WTC11 (cell line): ENCODE results near the gene RAD9A. TPM values are rescaled to one million over a fixed set of nuclear protein-coding genes. Genes with fewer than 3 reads are reported as not detected.

Experiments
- ATAC-seq: fragments of 200-7000 bp; cut with Tn5 transposase; 2 replicates; pipeline ENCODE4 v1.10.0; 2021; ENCODE audit warnings: mild to moderate bottlenecking, moderate library complexity
- CTCF ChIA-PET: fragments of 300-600 bp; sonication (Branson Sonifier 250); formaldehyde crosslinking; loops from one replicate; lab custom pipeline; 2021; ENCODE audit warnings: antibody characterized with exemption; lab: Charles Lee
- POLR2A ChIA-PET: fragments of 350-600 bp; sonication (Branson Sonifier 250); formaldehyde crosslinking; loops from one replicate; lab custom pipeline; 2021; ENCODE audit warnings: antibody characterized with exemption; lab: Charles Lee
- DNase-seq: peaks from one replicate; pipeline ENCODE4 v3.0.0; 2021; ENCODE audit warnings: low spot score
- H3K27ac Mint-ChIP-seq: 2 replicates; pipeline ENCODE4 v1.8.0; 2021; ENCODE audit warnings: mixed read lengths
- H3K27me3 Mint-ChIP-seq: 2 replicates; pipeline ENCODE4 v1.8.0; 2021; ENCODE audit warnings: low read depth, mild to moderate bottlenecking, moderate library complexity, mixed read lengths
- H3K36me3 Mint-ChIP-seq: 2 replicates; pipeline ENCODE4 v1.8.0; 2021; ENCODE audit warnings: mixed read lengths
- H3K4me1 Mint-ChIP-seq: 2 replicates; pipeline ENCODE4 v1.8.0; 2022; ENCODE audit warnings: mixed read lengths
- H3K4me3 Mint-ChIP-seq: 2 replicates; pipeline ENCODE4 v1.8.0; 2021; ENCODE audit warnings: mild to moderate bottlenecking, moderate library complexity, mixed read lengths
- H3K9me3 Mint-ChIP-seq: 2 replicates; pipeline ENCODE4 v1.8.0; 2021; ENCODE audit warnings: mixed read lengths
- ATF1 ChIP-seq: sonication (generic); formaldehyde crosslinking; IDR thresholded peaks from 2 replicates; pipeline ENCODE4 v1.8.1; 2023; ENCODE audit warnings: mild to moderate bottlenecking, moderate library complexity, missing genetic modification reagents
- EMX1 ChIP-seq: fragments of 250-450 bp; sonication (Bioruptor Pico); IDR thresholded peaks from 2 replicates; pipeline ENCODE4 v1.8.0; 2021; ENCODE audit warnings: mild to moderate bottlenecking
- ETV6 ChIP-seq: sonication (generic); formaldehyde crosslinking; IDR thresholded peaks from 2 replicates; pipeline ENCODE4 v1.8.1; 2022; ENCODE audit warnings: mild to moderate bottlenecking, missing genetic modification reagents
- FOXJ3 ChIP-seq: sonication (generic); formaldehyde crosslinking; IDR thresholded peaks from 2 replicates; pipeline ENCODE4 v1.9.0; 2021; ENCODE audit warnings: missing genetic modification reagents, mild to moderate bottlenecking, borderline replicate concordance
- MXD4 ChIP-seq: fragments of 250-450 bp; sonication (Bioruptor Pico); IDR thresholded peaks from 2 replicates; pipeline ENCODE4 v1.8.0; 2021; ENCODE audit warnings: mild to moderate bottlenecking, moderate library complexity, borderline replicate concordance
- NFE2L1 ChIP-seq: sonication (generic); formaldehyde crosslinking; IDR thresholded peaks from 2 replicates; pipeline ENCODE4 v1.8.1; 2023; ENCODE audit warnings: missing genetic modification reagents
- total RNA-seq: library from RNA; stranded (reverse); gene quantifications from 3 replicates; pipeline ENCODE4 v1.2.3, GENCODE V29; 2021
- TF ChIP-seq, protein P1 (sequence below): fragments of 250-450 bp; sonication (Bioruptor Pico); conservative IDR thresholded peaks from 2 replicates; pipeline ENCODE4 v1.9.0; 2021; ENCODE audit warnings: mild to moderate bottlenecking
- TF ChIP-seq, protein P2 (sequence below): sonication (generic); formaldehyde crosslinking; IDR thresholded peaks from 2 replicates; pipeline ENCODE4 v1.8.0; 2023; ENCODE audit warnings: missing genetic modification reagents, mild to moderate bottlenecking, borderline replicate concordance
- TF ChIP-seq, protein P3 (sequence below): sonication (generic); formaldehyde crosslinking; IDR thresholded peaks from 2 replicates; pipeline ENCODE4 v1.8.1; 2023; ENCODE audit warnings: mild to moderate bottlenecking, missing genetic modification reagents, moderate library complexity
- TF ChIP-seq, protein P4 (sequence below): sonication (generic); formaldehyde crosslinking; IDR thresholded peaks from 2 replicates; pipeline ENCODE4 v1.8.1; 2023; ENCODE audit warnings: mild to moderate bottlenecking, missing genetic modification reagents, borderline replicate concordance

The RAD9A gene
- total RNA-seq, 1 experiment from 2014 or later, result 45.5 TPM

DNA sequence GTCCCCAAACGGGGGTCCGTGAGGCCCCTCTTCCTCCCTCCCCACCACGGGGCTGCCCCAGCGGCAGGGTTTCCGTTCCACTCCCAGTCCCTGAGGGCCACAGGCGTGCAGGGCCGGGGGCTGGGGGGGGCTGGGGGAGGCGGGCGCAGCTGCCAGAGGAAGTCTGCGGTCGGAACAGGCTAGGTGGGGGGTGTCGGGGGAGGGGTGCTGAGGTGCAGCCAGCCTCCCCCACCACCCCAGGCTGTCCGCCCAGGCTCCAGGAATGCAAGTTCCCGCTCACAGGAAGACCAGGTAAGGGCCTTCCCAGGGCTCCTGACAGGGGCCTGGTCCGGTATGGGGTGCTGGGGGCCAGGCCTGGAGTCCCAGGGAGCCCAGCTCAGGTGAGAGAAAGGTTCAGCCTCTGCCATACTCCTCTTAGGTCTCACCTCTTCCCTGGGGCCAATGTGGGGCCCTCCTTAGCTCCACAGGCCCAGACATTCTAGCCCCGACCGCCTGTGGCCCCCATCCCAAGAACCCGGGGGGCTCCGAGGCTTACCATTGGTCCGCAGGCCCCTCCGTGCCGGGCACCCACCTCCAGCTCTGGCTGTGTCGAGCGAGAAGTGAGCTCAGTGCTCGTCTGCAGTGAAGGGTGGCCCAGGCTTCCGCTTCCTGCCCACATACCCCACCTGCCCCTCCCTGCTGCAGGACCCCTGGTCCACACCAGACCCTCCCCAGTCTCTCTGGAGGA is 45.5 kb downstream of the RAD9A start, which contains the start of gene PTPRCAP (continued):
- TF ChIP-seq, protein P1, sequence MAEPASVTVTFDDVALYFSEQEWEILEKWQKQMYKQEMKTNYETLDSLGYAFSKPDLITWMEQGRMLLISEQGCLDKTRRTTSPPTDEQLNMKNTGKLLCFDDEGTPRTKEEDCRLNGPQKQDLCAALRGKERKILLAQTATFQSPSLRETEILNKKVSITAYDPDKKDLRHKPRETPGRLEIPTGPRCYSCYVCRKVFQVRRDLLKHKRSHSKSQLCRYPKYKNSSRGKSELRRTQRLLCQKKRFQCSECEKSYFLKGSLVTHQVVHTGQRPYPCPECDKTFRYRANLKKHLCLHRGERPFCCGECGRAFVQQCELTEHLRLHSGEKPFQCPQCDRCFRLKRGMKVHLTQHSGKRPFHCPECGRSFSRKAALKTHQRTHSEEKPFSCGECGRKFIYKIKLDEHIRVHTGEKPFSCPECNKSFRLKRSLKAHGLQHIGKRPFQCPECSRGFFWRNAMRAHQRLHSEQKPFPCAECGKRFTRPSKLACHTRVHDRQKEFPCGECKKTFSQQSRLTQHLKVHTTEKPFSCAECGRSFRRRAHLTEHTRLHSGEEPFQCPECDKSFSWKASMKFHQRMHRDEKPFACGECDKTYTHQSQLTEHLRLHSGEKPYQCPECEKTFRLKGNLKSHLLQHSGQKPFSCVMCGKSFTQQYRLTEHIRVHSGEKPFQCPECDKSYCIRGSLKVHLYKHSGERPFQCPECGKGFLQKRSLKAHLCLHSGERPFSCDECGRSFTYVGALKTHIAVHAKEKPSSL (CRISPR knock-in tag), result no peak
- TF ChIP-seq NFE2L1 (CRISPR knock-in tag) (no peak), ATF1 (no peak), EMX1 (CRISPR knock-in tag) (no peak), ETV6 (CRISPR knock-in tag) (no peak)
- TF ChIP-seq, protein P2, sequence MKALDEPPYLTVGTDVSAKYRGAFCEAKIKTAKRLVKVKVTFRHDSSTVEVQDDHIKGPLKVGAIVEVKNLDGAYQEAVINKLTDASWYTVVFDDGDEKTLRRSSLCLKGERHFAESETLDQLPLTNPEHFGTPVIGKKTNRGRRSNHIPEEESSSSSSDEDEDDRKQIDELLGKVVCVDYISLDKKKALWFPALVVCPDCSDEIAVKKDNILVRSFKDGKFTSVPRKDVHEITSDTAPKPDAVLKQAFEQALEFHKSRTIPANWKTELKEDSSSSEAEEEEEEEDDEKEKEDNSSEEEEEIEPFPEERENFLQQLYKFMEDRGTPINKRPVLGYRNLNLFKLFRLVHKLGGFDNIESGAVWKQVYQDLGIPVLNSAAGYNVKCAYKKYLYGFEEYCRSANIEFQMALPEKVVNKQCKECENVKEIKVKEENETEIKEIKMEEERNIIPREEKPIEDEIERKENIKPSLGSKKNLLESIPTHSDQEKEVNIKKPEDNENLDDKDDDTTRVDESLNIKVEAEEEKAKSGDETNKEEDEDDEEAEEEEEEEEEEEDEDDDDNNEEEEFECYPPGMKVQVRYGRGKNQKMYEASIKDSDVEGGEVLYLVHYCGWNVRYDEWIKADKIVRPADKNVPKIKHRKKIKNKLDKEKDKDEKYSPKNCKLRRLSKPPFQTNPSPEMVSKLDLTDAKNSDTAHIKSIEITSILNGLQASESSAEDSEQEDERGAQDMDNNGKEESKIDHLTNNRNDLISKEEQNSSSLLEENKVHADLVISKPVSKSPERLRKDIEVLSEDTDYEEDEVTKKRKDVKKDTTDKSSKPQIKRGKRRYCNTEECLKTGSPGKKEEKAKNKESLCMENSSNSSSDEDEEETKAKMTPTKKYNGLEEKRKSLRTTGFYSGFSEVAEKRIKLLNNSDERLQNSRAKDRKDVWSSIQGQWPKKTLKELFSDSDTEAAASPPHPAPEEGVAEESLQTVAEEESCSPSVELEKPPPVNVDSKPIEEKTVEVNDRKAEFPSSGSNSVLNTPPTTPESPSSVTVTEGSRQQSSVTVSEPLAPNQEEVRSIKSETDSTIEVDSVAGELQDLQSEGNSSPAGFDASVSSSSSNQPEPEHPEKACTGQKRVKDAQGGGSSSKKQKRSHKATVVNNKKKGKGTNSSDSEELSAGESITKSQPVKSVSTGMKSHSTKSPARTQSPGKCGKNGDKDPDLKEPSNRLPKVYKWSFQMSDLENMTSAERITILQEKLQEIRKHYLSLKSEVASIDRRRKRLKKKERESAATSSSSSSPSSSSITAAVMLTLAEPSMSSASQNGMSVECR (CRISPR knock-in tag), result no peak

DNA sequence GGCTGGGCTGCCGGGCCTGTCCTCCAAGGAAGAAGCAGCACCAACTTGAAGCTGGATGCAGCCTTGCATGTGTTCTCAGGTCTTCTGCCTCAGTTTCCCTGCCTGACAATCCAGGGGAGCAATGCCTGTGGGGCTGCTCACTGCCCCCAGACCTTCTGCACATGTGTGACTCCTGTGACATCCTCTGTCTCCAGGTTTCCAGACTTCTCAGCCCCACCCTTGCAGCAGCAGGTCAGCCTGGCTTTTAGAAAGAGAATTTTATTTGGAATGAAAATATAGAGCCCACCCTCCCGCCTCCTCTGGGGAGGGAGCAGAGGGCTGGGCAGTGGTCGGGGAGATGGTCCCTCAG is 46.0 kb downstream of the RAD9A start:
- POLR2A ChIA-PET, result interaction anchor here (0.7 to 2.2 kb wide), 5 partner anchors 31 to 47 kb away, joined by 3 to 7 read pairs (median 4); partner anchors contain the start of genes PPP1CA and RAD9A
- no peak for ATAC-seq
- H3K9me3 Mint-ChIP-seq, result no peaks in the 10 kb centered on the region
- no peak for TF ChIP-seq NFE2L1 (CRISPR knock-in tag)
- TF ChIP-seq, protein P3, sequence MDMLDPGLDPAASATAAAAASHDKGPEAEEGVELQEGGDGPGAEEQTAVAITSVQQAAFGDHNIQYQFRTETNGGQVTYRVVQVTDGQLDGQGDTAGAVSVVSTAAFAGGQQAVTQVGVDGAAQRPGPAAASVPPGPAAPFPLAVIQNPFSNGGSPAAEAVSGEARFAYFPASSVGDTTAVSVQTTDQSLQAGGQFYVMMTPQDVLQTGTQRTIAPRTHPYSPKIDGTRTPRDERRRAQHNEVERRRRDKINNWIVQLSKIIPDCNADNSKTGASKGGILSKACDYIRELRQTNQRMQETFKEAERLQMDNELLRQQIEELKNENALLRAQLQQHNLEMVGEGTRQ (CRISPR knock-in tag), result no peak
- no peak for TF ChIP-seq FOXJ3
- TF ChIP-seq, protein P4, sequence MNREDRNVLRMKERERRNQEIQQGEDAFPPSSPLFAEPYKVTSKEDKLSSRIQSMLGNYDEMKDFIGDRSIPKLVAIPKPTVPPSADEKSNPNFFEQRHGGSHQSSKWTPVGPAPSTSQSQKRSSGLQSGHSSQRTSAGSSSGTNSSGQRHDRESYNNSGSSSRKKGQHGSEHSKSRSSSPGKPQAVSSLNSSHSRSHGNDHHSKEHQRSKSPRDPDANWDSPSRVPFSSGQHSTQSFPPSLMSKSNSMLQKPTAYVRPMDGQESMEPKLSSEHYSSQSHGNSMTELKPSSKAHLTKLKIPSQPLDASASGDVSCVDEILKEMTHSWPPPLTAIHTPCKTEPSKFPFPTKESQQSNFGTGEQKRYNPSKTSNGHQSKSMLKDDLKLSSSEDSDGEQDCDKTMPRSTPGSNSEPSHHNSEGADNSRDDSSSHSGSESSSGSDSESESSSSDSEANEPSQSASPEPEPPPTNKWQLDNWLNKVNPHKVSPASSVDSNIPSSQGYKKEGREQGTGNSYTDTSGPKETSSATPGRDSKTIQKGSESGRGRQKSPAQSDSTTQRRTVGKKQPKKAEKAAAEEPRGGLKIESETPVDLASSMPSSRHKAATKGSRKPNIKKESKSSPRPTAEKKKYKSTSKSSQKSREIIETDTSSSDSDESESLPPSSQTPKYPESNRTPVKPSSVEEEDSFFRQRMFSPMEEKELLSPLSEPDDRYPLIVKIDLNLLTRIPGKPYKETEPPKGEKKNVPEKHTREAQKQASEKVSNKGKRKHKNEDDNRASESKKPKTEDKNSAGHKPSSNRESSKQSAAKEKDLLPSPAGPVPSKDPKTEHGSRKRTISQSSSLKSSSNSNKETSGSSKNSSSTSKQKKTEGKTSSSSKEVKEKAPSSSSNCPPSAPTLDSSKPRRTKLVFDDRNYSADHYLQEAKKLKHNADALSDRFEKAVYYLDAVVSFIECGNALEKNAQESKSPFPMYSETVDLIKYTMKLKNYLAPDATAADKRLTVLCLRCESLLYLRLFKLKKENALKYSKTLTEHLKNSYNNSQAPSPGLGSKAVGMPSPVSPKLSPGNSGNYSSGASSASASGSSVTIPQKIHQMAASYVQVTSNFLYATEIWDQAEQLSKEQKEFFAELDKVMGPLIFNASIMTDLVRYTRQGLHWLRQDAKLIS, result no peak
- TF ChIP-seq MXD4 (CRISPR knock-in tag), result no peak
- TF ChIP-seq, all 79 proteins: peak for 0
- CTCF ChIA-PET, result interaction anchor here (0.6 to 4.2 kb wide), 4 partner anchors 10 to 48 kb away, joined by 3 to 31 read pairs (median 4); partner anchors contain the start of genes PPP1CA and RPS6KB2
- no peak overlapping the region for H3K4me3 Mint-ChIP-seq
- no peak for DNase-seq
- H3K36me3 Mint-ChIP-seq, result no peaks in the 10 kb centered on the region
- peaks cover 16% of the 10 kb centered on the region for H3K4me1 Mint-ChIP-seq
- H3K27ac Mint-ChIP-seq, result no peak overlapping the region; the same call in 1 of the 2 replicates
- no peaks in the 10 kb centered on the region for H3K27me3 Mint-ChIP-seq
